ENCODE data around the gene PTCD2. TPM values are rescaled to one million over a fixed set of nuclear protein-coding genes. Genes with fewer than 3 reads are reported as not detected.

Gene PTCD2
- total and polyA plus RNA-seq, 9 of the 15 experiments (the other 6 are each of a cell fraction or from before 2014, with no cell fraction given) = 11.9 to 28.5 (median 18.6) TPM

GRCh38 chr5:72300590-72301339, 19.4 kb upstream of the PTCD2 start (continued):
- TF ChIP-seq, protein P1, sequence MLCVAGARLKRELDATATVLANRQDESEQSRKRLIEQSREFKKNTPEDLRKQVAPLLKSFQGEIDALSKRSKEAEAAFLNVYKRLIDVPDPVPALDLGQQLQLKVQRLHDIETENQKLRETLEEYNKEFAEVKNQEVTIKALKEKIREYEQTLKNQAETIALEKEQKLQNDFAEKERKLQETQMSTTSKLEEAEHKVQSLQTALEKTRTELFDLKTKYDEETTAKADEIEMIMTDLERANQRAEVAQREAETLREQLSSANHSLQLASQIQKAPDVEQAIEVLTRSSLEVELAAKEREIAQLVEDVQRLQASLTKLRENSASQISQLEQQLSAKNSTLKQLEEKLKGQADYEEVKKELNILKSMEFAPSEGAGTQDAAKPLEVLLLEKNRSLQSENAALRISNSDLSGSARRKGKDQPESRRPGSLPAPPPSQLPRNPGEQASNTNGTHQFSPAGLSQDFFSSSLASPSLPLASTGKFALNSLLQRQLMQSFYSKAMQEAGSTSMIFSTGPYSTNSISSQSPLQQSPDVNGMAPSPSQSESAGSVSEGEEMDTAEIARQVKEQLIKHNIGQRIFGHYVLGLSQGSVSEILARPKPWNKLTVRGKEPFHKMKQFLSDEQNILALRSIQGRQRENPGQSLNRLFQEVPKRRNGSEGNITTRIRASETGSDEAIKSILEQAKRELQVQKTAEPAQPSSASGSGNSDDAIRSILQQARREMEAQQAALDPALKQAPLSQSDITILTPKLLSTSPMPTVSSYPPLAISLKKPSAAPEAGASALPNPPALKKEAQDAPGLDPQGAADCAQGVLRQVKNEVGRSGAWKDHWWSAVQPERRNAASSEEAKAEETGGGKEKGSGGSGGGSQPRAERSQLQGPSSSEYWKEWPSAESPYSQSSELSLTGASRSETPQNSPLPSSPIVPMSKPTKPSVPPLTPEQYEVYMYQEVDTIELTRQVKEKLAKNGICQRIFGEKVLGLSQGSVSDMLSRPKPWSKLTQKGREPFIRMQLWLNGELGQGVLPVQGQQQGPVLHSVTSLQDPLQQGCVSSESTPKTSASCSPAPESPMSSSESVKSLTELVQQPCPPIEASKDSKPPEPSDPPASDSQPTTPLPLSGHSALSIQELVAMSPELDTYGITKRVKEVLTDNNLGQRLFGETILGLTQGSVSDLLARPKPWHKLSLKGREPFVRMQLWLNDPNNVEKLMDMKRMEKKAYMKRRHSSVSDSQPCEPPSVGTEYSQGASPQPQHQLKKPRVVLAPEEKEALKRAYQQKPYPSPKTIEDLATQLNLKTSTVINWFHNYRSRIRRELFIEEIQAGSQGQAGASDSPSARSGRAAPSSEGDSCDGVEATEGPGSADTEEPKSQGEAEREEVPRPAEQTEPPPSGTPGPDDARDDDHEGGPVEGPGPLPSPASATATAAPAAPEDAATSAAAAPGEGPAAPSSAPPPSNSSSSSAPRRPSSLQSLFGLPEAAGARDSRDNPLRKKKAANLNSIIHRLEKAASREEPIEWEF (CRISPR knock-in tag; IDR thresholded peaks at IDR 0.05) = no peak
- TF ChIP-seq SOX6 (IDR thresholded peaks at IDR 0.05) = peak; percentile 22; the same call in 1 of the 2 replicates
- TF ChIP-seq RCOR1 (IDR thresholded peaks at IDR 0.05; ENCODE audit: borderline replicate concordance in 1 of 2, low read depth in 2 of 2, low read length in 2 of 2) = peak in 1 of 2 experiments; percentile 74; a peak in 2 of 4 replicates
- no peak for TF ChIP-seq MECOM (CRISPR knock-in tag; IDR thresholded peaks at IDR 0.05)
- no peak for TF ChIP-seq U2AF2 (optimal IDR thresholded peaks at IDR 0.05; ENCODE audit: low read depth, low read length)
- TF ChIP-seq DPF2 (IDR thresholded peaks at IDR 0.05) = peak; percentile 74
- TF ChIP-seq ZNF174 (CRISPR knock-in tag; IDR thresholded peaks at IDR 0.05) = no peak
- no peak for TF ChIP-seq ZNF239 (CRISPR knock-in tag; IDR thresholded peaks at IDR 0.05)
- TF ChIP-seq FOXK1 (CRISPR knock-in tag; IDR thresholded peaks at IDR 0.05; ENCODE audit: borderline replicate concordance) = no peak
- peak; percentile 67 for TF ChIP-seq TAL1 (IDR thresholded peaks at IDR 0.05)
- TF ChIP-seq PPARD (CRISPR knock-in tag; IDR thresholded peaks at IDR 0.05) = no peak
- TF ChIP-seq, protein P2, sequence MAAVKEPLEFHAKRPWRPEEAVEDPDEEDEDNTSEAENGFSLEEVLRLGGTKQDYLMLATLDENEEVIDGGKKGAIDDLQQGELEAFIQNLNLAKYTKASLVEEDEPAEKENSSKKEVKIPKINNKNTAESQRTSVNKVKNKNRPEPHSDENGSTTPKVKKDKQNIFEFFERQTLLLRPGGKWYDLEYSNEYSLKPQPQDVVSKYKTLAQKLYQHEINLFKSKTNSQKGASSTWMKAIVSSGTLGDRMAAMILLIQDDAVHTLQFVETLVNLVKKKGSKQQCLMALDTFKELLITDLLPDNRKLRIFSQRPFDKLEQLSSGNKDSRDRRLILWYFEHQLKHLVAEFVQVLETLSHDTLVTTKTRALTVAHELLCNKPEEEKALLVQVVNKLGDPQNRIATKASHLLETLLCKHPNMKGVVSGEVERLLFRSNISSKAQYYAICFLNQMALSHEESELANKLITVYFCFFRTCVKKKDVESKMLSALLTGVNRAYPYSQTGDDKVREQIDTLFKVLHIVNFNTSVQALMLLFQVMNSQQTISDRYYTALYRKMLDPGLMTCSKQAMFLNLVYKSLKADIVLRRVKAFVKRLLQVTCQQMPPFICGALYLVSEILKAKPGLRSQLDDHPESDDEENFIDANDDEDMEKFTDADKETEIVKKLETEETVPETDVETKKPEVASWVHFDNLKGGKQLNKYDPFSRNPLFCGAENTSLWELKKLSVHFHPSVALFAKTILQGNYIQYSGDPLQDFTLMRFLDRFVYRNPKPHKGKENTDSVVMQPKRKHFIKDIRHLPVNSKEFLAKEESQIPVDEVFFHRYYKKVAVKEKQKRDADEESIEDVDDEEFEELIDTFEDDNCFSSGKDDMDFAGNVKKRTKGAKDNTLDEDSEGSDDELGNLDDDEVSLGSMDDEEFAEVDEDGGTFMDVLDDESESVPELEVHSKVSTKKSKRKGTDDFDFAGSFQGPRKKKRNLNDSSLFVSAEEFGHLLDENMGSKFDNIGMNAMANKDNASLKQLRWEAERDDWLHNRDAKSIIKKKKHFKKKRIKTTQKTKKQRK (IDR thresholded peaks at IDR 0.05; ENCODE audit: borderline replicate concordance, low read depth, low read length) = no peak
- TF ChIP-seq HCFC1 (IDR thresholded peaks at IDR 0.05; ENCODE audit: low read depth, low read length) = no peak
- TF ChIP-seq ZC3H4 (CRISPR knock-in tag; IDR thresholded peaks at IDR 0.05; ENCODE audit: borderline replicate concordance) = no peak
- no peak for TF ChIP-seq TRIM28 (IDR thresholded peaks at IDR 0.05)
- no peak for TF ChIP-seq PREB (CRISPR knock-in tag; IDR thresholded peaks at IDR 0.05)
- peak; percentile 45; the same call in 1 of the 2 replicates for TF ChIP-seq ADNP (tag; IDR thresholded peaks at IDR 0.05)
- peak; percentile 84 for TF ChIP-seq KLF1 (tag; IDR thresholded peaks at IDR 0.05)
- peak; percentile 72 for TF ChIP-seq CBFA2T3 (IDR thresholded peaks at IDR 0.05)
